PC-9 (cell line): ENCODE results near the gene ZMAT3.

Experiments used
- EZH2 ChIP-seq: fragments of 200-600 bp; sonication (generic); IDR thresholded peaks from 2 replicates; pipeline ENCODE4 v1.8.0; 2017; ENCODE audit warnings: antibody characterized with exemption, low read depth
- TF ChIP-seq, protein P1 (sequence below): fragments of 200-600 bp; sonication (generic); conservative IDR thresholded peaks from 2 replicates; pipeline ENCODE4 v1.6.1; 2017; ENCODE audit warnings: mixed run types, antibody characterized with exemption, mild to moderate bottlenecking, moderate library complexity

- TF ChIP-seq, protein P1, sequence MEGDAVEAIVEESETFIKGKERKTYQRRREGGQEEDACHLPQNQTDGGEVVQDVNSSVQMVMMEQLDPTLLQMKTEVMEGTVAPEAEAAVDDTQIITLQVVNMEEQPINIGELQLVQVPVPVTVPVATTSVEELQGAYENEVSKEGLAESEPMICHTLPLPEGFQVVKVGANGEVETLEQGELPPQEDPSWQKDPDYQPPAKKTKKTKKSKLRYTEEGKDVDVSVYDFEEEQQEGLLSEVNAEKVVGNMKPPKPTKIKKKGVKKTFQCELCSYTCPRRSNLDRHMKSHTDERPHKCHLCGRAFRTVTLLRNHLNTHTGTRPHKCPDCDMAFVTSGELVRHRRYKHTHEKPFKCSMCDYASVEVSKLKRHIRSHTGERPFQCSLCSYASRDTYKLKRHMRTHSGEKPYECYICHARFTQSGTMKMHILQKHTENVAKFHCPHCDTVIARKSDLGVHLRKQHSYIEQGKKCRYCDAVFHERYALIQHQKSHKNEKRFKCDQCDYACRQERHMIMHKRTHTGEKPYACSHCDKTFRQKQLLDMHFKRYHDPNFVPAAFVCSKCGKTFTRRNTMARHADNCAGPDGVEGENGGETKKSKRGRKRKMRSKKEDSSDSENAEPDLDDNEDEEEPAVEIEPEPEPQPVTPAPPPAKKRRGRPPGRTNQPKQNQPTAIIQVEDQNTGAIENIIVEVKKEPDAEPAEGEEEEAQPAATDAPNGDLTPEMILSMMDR, result no peak
- no peak for TF ChIP-seq EZH2
Observed at GRCh38 chr3:179076243-179077027, 4.8 kb upstream of the ZMAT3 start.
